Endodermal cell (in vitro differentiated cells): ENCODE data around the gene JMJD7. TPM values are rescaled to one million over a fixed set of nuclear protein-coding genes. Genes with fewer than 3 reads are reported as not detected.

Source experiments
- DNase-seq: peaks from one replicate; pipeline ENCODE4 v3.0.0-alpha.2; 2017
- H3K27ac ChIP-seq: 2 replicates; pipeline ENCODE4 v1.5.1; 2013; ENCODE audit warnings: mild to moderate bottlenecking, low read depth, low read length, moderate library complexity
- H3K27me3 ChIP-seq: 2 replicates; pipeline ENCODE4 v1.6.1; 2013; ENCODE audit warnings: mild to moderate bottlenecking, low read length, moderate library complexity; ENCODE audit not compliant: insufficient read depth, control insufficient read depth, poor library complexity, severe bottlenecking
- H3K36me3 ChIP-seq: 2 replicates; pipeline ENCODE4 v1.7.0; 2013; ENCODE audit warnings: mild to moderate bottlenecking, low read length, moderate library complexity; ENCODE audit not compliant: control insufficient read depth, insufficient read depth
- H3K4me1 ChIP-seq: one replicate; pipeline ENCODE4 v1.7.0; 2013; ENCODE audit warnings: low read length; ENCODE audit not compliant: control insufficient read depth, insufficient read depth
- H3K4me3 ChIP-seq: 2 replicates; pipeline ENCODE4 v1.5.1; 2013; ENCODE audit warnings: mild to moderate bottlenecking, low read length, moderate library complexity
- H3K9ac ChIP-seq: 2 replicates; pipeline ENCODE4 v1.6.1; 2013; ENCODE audit warnings: mild to moderate bottlenecking, low read length, moderate library complexity; ENCODE audit not compliant: poor library complexity, severe bottlenecking; ENCODE audit errors: extremely low read depth
- H3K9me3 ChIP-seq: 2 replicates; pipeline ENCODE4 v1.6.1; 2013; ENCODE audit warnings: mild to moderate bottlenecking, low read length, moderate library complexity; ENCODE audit not compliant: control insufficient read depth
- H3K27ac Mint-ChIP-seq: 2 replicates; pipeline ENCODE4 v1.8.0; 2020; ENCODE audit warnings: mixed read lengths
- H3K27me3 Mint-ChIP-seq: 2 replicates; pipeline ENCODE4 v1.8.0; 2021; ENCODE audit warnings: mild to moderate bottlenecking, mixed read lengths; ENCODE audit not compliant: insufficient read depth
- H3K36me3 Mint-ChIP-seq: 2 replicates; pipeline ENCODE4 v1.8.0; 2020; ENCODE audit warnings: low read depth, mixed read lengths
- H3K4me1 Mint-ChIP-seq: 2 replicates; pipeline ENCODE4 v1.8.0; 2020; ENCODE audit warnings: mixed read lengths
- H3K4me3 Mint-ChIP-seq: 2 replicates; pipeline ENCODE4 v1.8.0; 2020; ENCODE audit warnings: mild to moderate bottlenecking, moderate library complexity, mixed read lengths
- H3K9me3 Mint-ChIP-seq: 2 replicates; pipeline ENCODE4 v1.8.0; 2020; ENCODE audit warnings: mild to moderate bottlenecking, mixed read lengths
- CTCF ChIP-seq: fragments of 200-600 bp; sonication (generic); conservative IDR thresholded peaks from 2 replicates; pipeline ENCODE4 v1.5.0; 2021; ENCODE audit warnings: antibody characterized with exemption, mild to moderate bottlenecking
- WGBS, 2 experiments: methylation state at CpG; one replicate each; pipeline versions ENCODE4 v1.1.5 to v1.1.7; 2013; ENCODE audit warnings: missing lambda C conversion rate in 2 of 2, mixed read lengths in 1 of 2; ENCODE audit not compliant: insufficient coverage in 1 of 2, insufficient read length in 1 of 2; 5-methylcytosine and 5-hydroxymethylcytosine counted together
- long read RNA-seq, 4 experiments: library from polyadenylated mRNA in 2 of 4; library from RNA in 1 of 4; library from capped mRNA in 1 of 4; stranded (forward) in 3 of 4; unstranded in 1 of 4; transcript quantifications; one replicate each; pipeline ENCODE4 v2.0.0, GENCODE V29; 2020 to 2021; ENCODE audit warnings: inconsistent platforms in 1 of 4
- polyA plus RNA-seq, 2 experiments: library from polyadenylated mRNA; stranded (reverse); fragments of 50-300 nt; gene quantifications; one replicate each; pipeline ENCODE4 v1.2.3, GENCODE V29; 2013
- total RNA-seq, 2 donors: library from RNA; stranded (reverse); fragmentation: NEBNext Ultra II Directional in 1 of 2; extraction: Animal tissue kit (Norgen Biotek cat#: 25700) in 1 of 2; gene quantifications; 2 replicates in 1 of 2; 3 replicates in 1 of 2; pipeline ENCODE4 v1.2.1, GENCODE V29; 2021

Gene JMJD7
- 10 to 100 TPM; 18.4 to 22.1 TPM for total RNA-seq
- polyA plus RNA-seq (2013, experiment 1 of 2), result 14.1 TPM
- polyA plus RNA-seq (2013, experiment 2 of 2), result 11.3 TPM
- long read RNA-seq, experiment 1, transcript JMJD7-201 (8 exons, 1,416 nt), result major isoform, 7 of 8 reads
- long read RNA-seq, experiment 1, partial matches to known transcripts, result 1 of 8 reads
- long read RNA-seq, experiment 1, other reads (novel, unspliced or antisense), result 0 of 8 reads
- long read RNA-seq, experiment 2, transcript JMJD7-201 (8 exons, 1,416 nt), result major isoform, 21 of 25 reads
- long read RNA-seq, experiment 2, partial matches to known transcripts, result 2 of 25 reads
- long read RNA-seq, experiment 2, other reads (novel, unspliced or antisense), result 1 of 25 reads
- long read RNA-seq, experiment 3, transcript JMJD7-201 (8 exons, 1,416 nt), result major isoform, 47 of 51 reads
- long read RNA-seq, experiment 3, partial matches to known transcripts, result 0 of 51 reads
- long read RNA-seq, experiment 3, other reads (novel, unspliced or antisense), result 2 of 51 reads
- long read RNA-seq, experiment 4, transcript JMJD7-201 (8 exons, 1,416 nt), result major isoform, 45 of 47 reads
- long read RNA-seq, experiment 4, partial matches to known transcripts, result 0 of 47 reads
- long read RNA-seq, experiment 4, other reads (novel, unspliced or antisense), result 1 of 47 reads

GRCh38 chr15:41827880-41828806 is at the start of gene JMJD7:
Gene JMJD7 (plus strand): TSS chr15:41828092. CDS start chr15:41828125, 33 bp downstream.
- H3K9me3 Mint-ChIP-seq, result no peaks in the 10 kb centered on the region
- TF ChIP-seq CTCF, result no peak
- Histone ChIP-seq H3K9ac (peak within 1 kb of the TSS; percentile 90), H3K9me3 (no peaks in the 10 kb centered on the region), H3K4me1 (peaks cover 4% of the 10 kb centered on the region), H3K27me3 (no peaks in the 10 kb centered on the region), H3K27ac (peak within 1 kb of the TSS; percentile 70), H3K4me3 (peak within 1 kb of the TSS; percentile 94), H3K36me3 (no peaks in the 10 kb centered on the region)
- peak within 1 kb of the TSS; percentile 87 for H3K27ac Mint-ChIP-seq
- H3K4me3 Mint-ChIP-seq, result peak within 1 kb of the TSS; percentile 82
- H3K4me1 Mint-ChIP-seq, result peaks cover 5% of the 10 kb centered on the region
- H3K36me3 Mint-ChIP-seq, result peaks cover 21% of the 10 kb centered on the region
- peaks cover 3% of the 10 kb centered on the region for H3K27me3 Mint-ChIP-seq
- peak; percentile 99 for DNase-seq
- WGBS, 2 experiments, result 1 to 2% methylated on average over 31 to 66 of the region's 66 CpGs

- peaks cover 54% of the 10 kb centered on the region for H3K4me1 Mint-ChIP-seq
- H3K9ac ChIP-seq, result no peak overlapping the region
- no peaks in the 10 kb centered on the region for H3K36me3 ChIP-seq
- 88% methylated on average over 1 of the region's 1 CpG; no CpG with 5 or more reads in 1 of the 2 experiments for WGBS, 2 experiments
- no peak overlapping the region for H3K27ac Mint-ChIP-seq
- no peaks in the 10 kb centered on the region for H3K9me3 ChIP-seq
- no peak overlapping the region for H3K27ac ChIP-seq
- H3K9me3 Mint-ChIP-seq, result no peaks in the 10 kb centered on the region
- no peaks in the 10 kb centered on the region for H3K27me3 ChIP-seq
- H3K4me3 Mint-ChIP-seq, result no peak overlapping the region
- no peak overlapping the region for H3K4me3 ChIP-seq
- peaks cover 18% of the 10 kb centered on the region for H3K4me1 ChIP-seq
- TF ChIP-seq CTCF, result no peak
- H3K36me3 Mint-ChIP-seq, result no peaks in the 10 kb centered on the region
- H3K27me3 Mint-ChIP-seq, result no peaks in the 10 kb centered on the region
- DNase-seq, result no peak
Observed at GRCh38 chr15:41778521-41778920, 49.4 kb upstream of the JMJD7 start.

DNA sequence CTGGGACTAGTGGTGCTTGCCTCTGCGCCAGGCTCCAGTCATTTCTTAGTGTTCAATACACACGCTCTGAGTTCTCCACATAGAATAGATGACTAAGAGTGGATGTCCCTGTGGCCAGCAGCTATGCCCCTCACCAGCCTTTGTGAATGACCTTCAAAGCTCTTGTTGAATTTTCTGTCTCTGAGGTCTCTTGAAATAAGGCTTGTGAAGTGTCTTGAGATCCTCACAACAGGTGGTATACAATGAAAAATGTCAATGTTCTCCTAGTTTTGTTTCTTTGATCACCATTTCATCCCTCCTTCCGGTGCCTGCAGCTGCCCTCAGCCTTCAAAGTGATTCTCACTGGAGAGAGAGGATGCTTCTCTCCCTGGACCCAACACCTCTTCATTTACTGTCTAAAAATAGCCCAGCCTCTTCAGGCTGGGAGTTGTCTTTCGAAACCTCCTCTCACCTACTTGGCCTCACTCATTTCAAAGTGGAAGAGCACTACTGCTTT is 48.2 kb upstream of the JMJD7 start:
- WGBS, 2 experiments, result 90 to 93% methylated on average over 3 to 4 of the region's 4 CpGs
- peak overlapping the region; percentile 73 for H3K27ac Mint-ChIP-seq
- H3K4me3 Mint-ChIP-seq, result no peak overlapping the region
- H3K4me1 ChIP-seq, result peaks cover 18% of the 10 kb centered on the region
- no peak for TF ChIP-seq CTCF
- peaks cover 51% of the 10 kb centered on the region for H3K4me1 Mint-ChIP-seq
- no peaks in the 10 kb centered on the region for H3K36me3 Mint-ChIP-seq
- H3K27me3 ChIP-seq, result no peaks in the 10 kb centered on the region
- H3K4me3 ChIP-seq, result no peak overlapping the region
- no peaks in the 10 kb centered on the region for H3K9me3 Mint-ChIP-seq
- no peak overlapping the region for H3K9ac ChIP-seq
- DNase-seq, result no peak
- no peaks in the 10 kb centered on the region for H3K9me3 ChIP-seq
- no peaks in the 10 kb centered on the region for H3K27me3 Mint-ChIP-seq
- no peak overlapping the region for H3K27ac ChIP-seq
- H3K36me3 ChIP-seq, result no peaks in the 10 kb centered on the region
